CD1c-positive myeloid dendritic cell (primary cell): ENCODE measurements around the gene GGA2.
"Not testable (repeated sequence)": the region's sequence is repeated elsewhere in the genome, so short reads cannot be mapped to it uniquely, and the experiment has no call there.

Source experiments
- DNase-seq: peaks from one replicate; pipeline ENCODE4 v3.0.0-alpha.2; 2016; ENCODE audit errors: extremely low spot score

Gene GGA2

GRCh38 chr16:23510164-23510914 lies at the start of gene GGA2:
TSS of gene GGA2 (minus strand) at chr16:23510494. CDS start at chr16:23510411, 83 bp downstream.
- DNase-seq = peak; percentile 85

GRCh38 chr16:23557779-23558702 lies 47.7 kb upstream of the GGA2 start:
- DNase-seq = no peak

GRCh38 chr16:23556881-23557778 lies 46.8 kb upstream of the GGA2 start, which contains the start of the genes EARS2 and UBFD1:
TSS of gene EARS2 (minus strand) at chr16:23557350. CDS start at chr16:23557343, 7 bp downstream.
TSS of gene UBFD1 (plus strand) at chr16:23557727. CDS start at chr16:23557743, 16 bp downstream.
- DNase-seq = peak; percentile 98

GRCh38 chr16:23554536-23554935 lies 44.2 kb upstream of the GGA2 start:
- DNase-seq = no peak

GRCh38 chr16:23552161-23552560 lies 41.9 kb upstream of the GGA2 start:
- no peak for DNase-seq

GRCh38 chr16:23549938-23550337 lies 39.6 kb upstream of the GGA2 start:
- no peak for DNase-seq

- DNase-seq = no peak
These were observed 34.1 kb upstream of the GGA2 start for GRCh38 chr16:23544436-23544835.

- DNase-seq = not testable (repeated sequence)
These were observed 30.5 kb upstream of the GGA2 start for GRCh38 chr16:23540817-23541178.

- no peak for DNase-seq
These were observed 29.9 kb upstream of the GGA2 start for GRCh38 chr16:23539984-23540816.

GRCh38 chr16:23538919-23539278 lies 28.6 kb upstream of the GGA2 start:
- DNase-seq = no peak

- no peak for DNase-seq
These were observed 27.1 kb upstream of the GGA2 start for GRCh38 chr16:23537390-23537789.

- no peak for DNase-seq
These were observed 25.6 kb upstream of the GGA2 start for GRCh38 chr16:23535901-23536300.

GRCh38 chr16:23534868-23535860 lies 24.9 kb upstream of the GGA2 start:
- DNase-seq = no peak

- no peak for DNase-seq
These were observed 22.2 kb upstream of the GGA2 start for GRCh38 chr16:23532448-23532847.

- no peak for DNase-seq
These were observed 19.8 kb upstream of the GGA2 start for GRCh38 chr16:23530062-23530461.

- peak; percentile 45 for DNase-seq
These were observed 18.5 kb upstream of the GGA2 start for GRCh38 chr16:23528644-23529310.

GRCh38 chr16:23527961-23528643 lies 17.8 kb upstream of the GGA2 start:
- no peak for DNase-seq

- no peak for DNase-seq
These were observed 14.6 kb upstream of the GGA2 start for GRCh38 chr16:23524886-23525285.
